EL (cell line): ENCODE measurements around the gene SLIT3.

Experiments
- DNase-seq: peaks from one replicate; pipeline ENCODE4 v3.0.0-alpha.2; 2016

The SLIT3 gene

GRCh38 chr5:169300468-169301385 is at the start of gene SLIT3:
Gene SLIT3, minus strand, starts transcription at chr5:169301139. Its CDS starts 430 bp downstream, at chr5:169300709.
- peak; percentile 81 for DNase-seq

GRCh38 chr5:169350016-169350415 is 49.1 kb upstream of the SLIT3 start:
- peak; percentile 90 for DNase-seq

GRCh38 chr5:169347786-169348185 is 46.8 kb upstream of the SLIT3 start:
- DNase-seq, result no peak

GRCh38 chr5:169344629-169345028 is 43.7 kb upstream of the SLIT3 start:
- DNase-seq, result no peak

GRCh38 chr5:169343766-169344165 is 42.8 kb upstream of the SLIT3 start:
- no peak for DNase-seq

GRCh38 chr5:169341556-169341955 is 40.6 kb upstream of the SLIT3 start:
- DNase-seq, result no peak

- DNase-seq, result no peak
Measured at GRCh38 chr5:169339869-169340268, 38.9 kb upstream of the SLIT3 start.

- DNase-seq, result no peak
Measured at GRCh38 chr5:169336242-169336641, 35.3 kb upstream of the SLIT3 start.

- DNase-seq, result no peak
Measured at GRCh38 chr5:169335806-169336205, 34.9 kb upstream of the SLIT3 start.

- no peak for DNase-seq
Measured at GRCh38 chr5:169333518-169333917, 32.6 kb upstream of the SLIT3 start.

GRCh38 chr5:169331292-169331852 is 30.4 kb upstream of the SLIT3 start:
- no peak for DNase-seq

- DNase-seq, result no peak
Measured at GRCh38 chr5:169328401-169328800, 27.5 kb upstream of the SLIT3 start.

GRCh38 chr5:169325273-169325672 is 24.3 kb upstream of the SLIT3 start:
- DNase-seq, result no peak

GRCh38 chr5:169318556-169318955 is 17.6 kb upstream of the SLIT3 start:
- DNase-seq, result no peak

GRCh38 chr5:169307646-169308045 is 6.7 kb upstream of the SLIT3 start:
- peak; percentile 53 for DNase-seq

GRCh38 chr5:169305366-169305765 is 4.4 kb upstream of the SLIT3 start:
- DNase-seq, result no peak

GRCh38 chr5:169304175-169304574 is 3.2 kb upstream of the SLIT3 start:
- DNase-seq, result no peak

- no peak for DNase-seq
Measured at GRCh38 chr5:169303119-169303515, 2.2 kb upstream of the SLIT3 start.

GRCh38 chr5:169302491-169303118 is 1.7 kb upstream of the SLIT3 start:
- peak; percentile 77 for DNase-seq

GRCh38 chr5:169301986-169302385 is 1.0 kb upstream of the SLIT3 start:
- no peak for DNase-seq

- DNase-seq, result no peak
Measured at GRCh38 chr5:169301386-169301934, 521 bp upstream of the SLIT3 start.

GRCh38 chr5:169299663-169300467 is 1.1 kb downstream of the SLIT3 start:
- DNase-seq, result peak; percentile 18

- no peak for DNase-seq
Measured at GRCh38 chr5:169299191-169299662, 1.7 kb downstream of the SLIT3 start.
